GM19351 (cell line): Measurements from ENCODE around the gene SLC9A7.
A peak's percentile ranks its signal among the peaks of the same experiment; 100 is the strongest.
"Not testable (repeated sequence)": the region's sequence is repeated elsewhere in the genome, so short reads cannot be mapped to it uniquely, and the experiment has no call there.

ENCODE experiments used
- ATAC-seq: cut with Tn5 transposase; IDR thresholded peaks from one replicate; pipeline ENCODE4 v1.9.1; 2021; ENCODE audit warnings: mild to moderate bottlenecking, moderate library complexity; ENCODE audit not compliant: unreplicated experiment

The SLC9A7 gene

DNA sequence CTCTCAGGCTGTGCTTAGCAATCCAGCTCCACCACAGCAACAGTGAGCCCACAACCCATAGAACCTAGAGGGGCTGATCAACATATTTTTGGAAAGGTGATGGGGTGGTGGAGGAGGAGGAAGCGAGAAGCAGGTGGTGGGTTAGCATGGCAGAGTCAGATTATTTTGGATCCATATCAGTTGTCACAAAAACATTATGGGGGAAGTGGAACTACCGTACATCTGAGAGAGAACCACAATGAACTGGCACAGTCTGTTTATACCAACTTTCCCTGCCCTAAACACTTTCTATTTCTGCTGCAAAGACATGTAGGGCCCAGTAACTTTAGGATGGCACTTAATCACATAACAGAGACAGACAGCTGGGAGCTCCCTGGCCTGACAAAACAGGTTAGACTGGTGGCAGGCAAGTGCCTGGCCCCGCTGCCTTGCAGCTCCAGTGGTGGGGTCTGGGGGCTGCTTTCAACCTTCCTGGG is 4.3 kb downstream of the SLC9A7 start:
- no peak for ATAC-seq

- ATAC-seq, result no peak
These were observed 4.9 kb downstream of the SLC9A7 start for GRCh38 chrX:46754036-46754435.

GRCh38 chrX:46750889-46751288 is 8.0 kb downstream of the SLC9A7 start:
- no peak for ATAC-seq

- no peak for ATAC-seq
These were observed 14.9 kb downstream of the SLC9A7 start for GRCh38 chrX:46744009-46744408.

DNA sequence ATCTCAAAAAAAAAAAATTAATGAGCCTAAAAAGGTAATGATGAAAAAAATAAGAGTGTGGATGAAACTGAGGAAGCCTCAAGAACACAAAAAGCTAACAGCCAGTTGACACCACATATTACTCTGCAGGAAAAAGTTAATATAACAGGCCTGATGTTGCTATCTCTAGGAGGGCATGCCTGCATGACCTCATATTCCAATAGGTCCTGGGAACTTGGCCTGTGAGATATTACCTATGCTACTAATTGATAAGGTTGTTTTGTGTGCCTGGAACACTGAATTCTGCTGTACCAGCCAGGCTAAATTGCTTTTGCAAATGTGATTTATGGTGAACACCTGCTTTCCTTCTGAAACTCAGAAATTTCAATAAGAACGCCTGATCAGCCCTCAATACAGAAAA is 15.9 kb downstream of the SLC9A7 start:
- ATAC-seq, result no peak

DNA sequence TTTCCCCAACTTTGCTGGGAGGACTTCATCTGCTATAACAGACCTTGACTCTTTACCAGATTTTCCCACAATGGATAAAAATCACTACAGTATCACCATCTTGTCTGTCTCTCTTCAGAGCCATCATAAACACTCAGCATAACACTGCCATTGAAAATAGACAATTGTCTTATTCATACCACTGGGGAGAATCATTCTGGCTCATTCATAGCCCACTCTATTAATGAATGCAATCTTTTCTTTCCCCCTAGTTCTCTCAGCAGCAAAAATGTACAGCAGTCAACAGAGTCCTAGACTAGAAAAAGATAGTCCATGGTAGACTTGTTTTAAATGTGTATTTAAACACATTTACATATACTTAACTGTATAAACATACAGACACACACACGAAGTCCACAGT is 19.2 kb downstream of the SLC9A7 start:
- ATAC-seq, result no peak

- ATAC-seq, result no peak
These were observed 21.5 kb downstream of the SLC9A7 start for GRCh38 chrX:46737462-46737861.

GRCh38 chrX:46737041-46737440 is 21.9 kb downstream of the SLC9A7 start:
- ATAC-seq, result no peak

DNA sequence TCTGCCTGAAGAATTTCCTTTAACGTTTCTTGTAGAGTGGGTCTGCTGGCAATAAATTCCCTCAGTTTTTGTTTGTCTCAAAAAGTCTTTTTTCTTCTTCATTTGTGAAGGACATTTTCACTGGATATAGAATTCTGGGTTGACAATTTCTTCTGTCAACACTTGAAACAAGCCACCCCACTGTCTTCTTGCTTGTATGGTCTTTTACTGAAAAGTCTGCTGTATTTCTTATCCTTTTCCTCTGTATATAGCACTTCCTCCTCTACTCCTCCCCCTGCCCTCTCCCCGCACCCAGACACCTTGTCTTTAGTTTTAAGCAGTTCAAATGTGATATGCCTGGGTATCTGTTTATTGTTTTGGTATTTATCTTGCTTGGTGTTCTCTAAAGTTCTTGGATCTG is 23.3 kb downstream of the SLC9A7 start:
- ATAC-seq, result no peak

DNA sequence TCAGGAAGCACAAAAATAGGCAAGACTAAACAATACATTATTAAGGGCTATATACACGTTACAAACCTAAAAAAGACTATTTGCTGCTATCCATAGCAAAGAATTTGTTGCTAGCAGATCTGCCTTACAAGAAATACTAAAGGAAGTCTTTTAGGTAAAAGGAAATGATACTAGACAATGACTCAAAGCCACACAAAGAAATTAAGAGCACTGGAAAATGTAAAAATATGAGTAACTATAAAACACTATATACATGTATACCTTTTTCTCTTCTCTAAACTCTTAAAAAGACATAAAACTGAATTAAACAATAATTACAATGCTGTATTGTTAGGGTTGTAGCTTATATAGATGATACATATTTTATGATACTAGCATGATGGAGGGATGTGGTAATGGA is 25.7 kb downstream of the SLC9A7 start:
- ATAC-seq, result no peak

DNA sequence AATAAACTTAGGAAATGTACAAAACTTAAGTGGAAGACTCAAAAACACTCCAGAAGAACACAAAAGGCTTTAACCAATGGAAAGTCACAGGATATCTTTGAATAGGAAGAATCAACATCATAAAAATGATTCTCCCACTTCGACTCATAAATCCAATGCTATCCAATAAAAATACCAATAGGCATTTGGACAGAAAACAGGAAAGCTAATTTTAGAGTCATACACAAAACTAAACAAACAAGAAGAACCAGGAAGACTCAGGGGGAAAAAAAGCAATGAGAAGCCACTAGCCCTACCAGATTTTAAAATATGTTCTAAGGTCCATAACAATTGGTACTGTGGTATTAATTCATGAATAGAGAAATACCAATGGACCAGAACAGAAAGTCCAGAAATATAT is 28.2 kb downstream of the SLC9A7 start:
- ATAC-seq, result no peak

DNA sequence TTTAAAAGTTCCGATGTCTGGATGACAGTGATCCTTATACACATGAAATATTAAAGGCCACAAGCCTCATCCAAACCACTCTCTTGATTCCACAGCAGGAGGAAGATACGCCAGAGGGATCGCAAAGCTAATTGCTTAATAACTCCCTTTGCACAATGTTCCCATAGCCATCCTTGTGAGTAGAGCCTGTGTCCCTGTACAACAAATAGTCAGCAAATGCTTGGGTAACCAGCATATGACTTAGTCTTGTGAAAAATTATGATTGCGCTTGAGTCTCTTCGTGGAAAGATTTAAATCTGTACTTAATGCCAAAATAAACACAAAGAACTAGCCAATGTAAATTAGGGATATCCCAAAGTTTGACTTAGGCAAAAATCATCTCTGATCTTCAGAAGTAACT is 31.5 kb downstream of the SLC9A7 start:
- ATAC-seq, result no peak

GRCh38 chrX:46723569-46723927 is 35.4 kb downstream of the SLC9A7 start:
- ATAC-seq, result not testable (repeated sequence)

DNA sequence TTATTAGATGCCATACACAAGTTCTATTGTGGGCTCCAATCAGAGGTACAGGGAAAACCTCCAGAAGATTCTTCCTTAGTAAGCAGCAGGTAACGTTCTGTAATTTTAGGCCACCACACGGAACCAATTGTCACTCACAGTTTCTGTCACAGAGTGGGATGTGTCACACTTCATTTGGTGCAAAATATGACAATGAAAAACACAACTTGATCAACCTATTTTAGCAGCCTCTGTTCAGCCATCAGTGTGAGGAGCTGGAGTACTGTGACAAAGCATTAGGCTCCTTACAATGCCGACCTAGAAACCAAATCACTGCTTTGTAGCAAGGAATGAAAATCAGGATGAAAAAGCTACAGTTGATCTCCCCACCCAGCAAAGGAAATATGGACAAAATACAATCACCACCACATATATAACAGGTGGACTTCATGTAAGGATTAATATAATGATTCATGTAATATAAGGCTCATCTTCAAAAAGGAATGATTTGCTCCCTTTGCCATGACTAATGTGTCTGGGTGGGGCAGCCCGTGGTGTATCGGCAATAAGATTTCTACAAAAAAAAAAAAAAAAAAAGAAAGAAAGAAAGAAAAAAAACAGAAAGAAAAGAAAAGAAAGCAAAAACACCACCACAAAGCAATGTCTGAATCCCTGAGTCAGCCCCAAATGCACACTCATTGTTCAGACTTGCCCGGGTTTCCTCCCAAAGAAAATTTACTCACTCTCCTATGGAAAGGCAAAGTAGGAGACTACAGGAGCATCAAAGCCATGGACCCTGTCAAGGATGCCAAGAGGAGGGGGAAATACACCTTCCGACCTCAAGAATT is 36.0 kb downstream of the SLC9A7 start:
- ATAC-seq, result no peak

GRCh38 chrX:46716796-46717195 is 42.1 kb downstream of the SLC9A7 start:
- no peak for ATAC-seq

- no peak for ATAC-seq
These were observed 42.9 kb downstream of the SLC9A7 start for GRCh38 chrX:46715997-46716396.

- ATAC-seq, result no peak
These were observed 43.4 kb downstream of the SLC9A7 start for GRCh38 chrX:46715530-46715929.

GRCh38 chrX:46713672-46714490 is 45.0 kb downstream of the SLC9A7 start:
- peak; percentile 66 for ATAC-seq

GRCh38 chrX:46712764-46713163 is 46.2 kb downstream of the SLC9A7 start:
- ATAC-seq, result no peak

GRCh38 chrX:46710927-46711623 is 47.8 kb downstream of the SLC9A7 start:
- peak; percentile 26 for ATAC-seq

DNA sequence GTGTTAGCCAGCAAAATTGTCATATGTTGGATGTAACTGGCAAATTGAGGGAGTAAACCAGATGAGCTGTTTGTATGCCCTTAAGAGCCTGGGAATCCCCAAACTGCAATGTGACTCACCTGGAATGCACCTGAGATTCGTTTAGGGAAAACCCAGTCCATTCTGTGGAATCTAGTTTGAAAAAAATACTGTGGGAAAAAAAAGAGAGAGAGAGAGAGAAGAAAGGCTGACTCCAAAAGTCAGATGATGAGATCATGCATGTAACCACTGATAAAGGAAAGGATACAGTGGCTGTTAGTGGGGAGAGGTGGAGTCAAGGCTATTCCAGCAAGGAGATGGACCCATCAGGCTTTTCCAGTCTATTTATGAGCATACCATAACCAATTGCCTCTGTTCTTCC is 48.5 kb downstream of the SLC9A7 start:
- no peak for ATAC-seq
